Chondrocyte (in vitro differentiated cells): ENCODE results near the gene GPC6. TPM values are rescaled to one million over a fixed set of nuclear protein-coding genes. Genes with fewer than 3 reads are reported as not detected.

ENCODE experiments used
- DNase-seq: peaks from one replicate; pipeline ENCODE4 v3.0.0; 2021; ENCODE audit warnings: mixed read lengths, low spot score
- H3K27ac Mint-ChIP-seq: one replicate; pipeline ENCODE4 v1.8.0; 2021; ENCODE audit warnings: mild to moderate bottlenecking, moderate library complexity, mixed read lengths; ENCODE audit not compliant: unreplicated experiment
- H3K27me3 Mint-ChIP-seq: 2 replicates; pipeline ENCODE4 v1.8.0; 2021; ENCODE audit warnings: low read depth, mixed read lengths
- H3K36me3 Mint-ChIP-seq: 2 replicates; pipeline ENCODE4 v1.8.0; 2021; ENCODE audit warnings: low read depth, mixed read lengths
- H3K4me1 Mint-ChIP-seq: 2 replicates; pipeline ENCODE4 v1.8.0; 2021; ENCODE audit warnings: low read depth, mild to moderate bottlenecking, mixed read lengths
- H3K4me3 Mint-ChIP-seq: one replicate; pipeline ENCODE4 v1.8.0; 2021; ENCODE audit warnings: mild to moderate bottlenecking, moderate library complexity, mixed read lengths; ENCODE audit not compliant: unreplicated experiment
- H3K9me3 Mint-ChIP-seq: 2 replicates; pipeline ENCODE4 v1.8.0; 2021; ENCODE audit warnings: low read depth, mixed read lengths
- total RNA-seq: library from RNA; stranded (reverse); gene quantifications from 3 replicates; pipeline ENCODE4 v1.2.1, GENCODE V29; 2021
- TF ChIP-seq, protein P1 (sequence below): fragments of 200-600 bp; sonication (generic); IDR thresholded peaks from 2 replicates; pipeline ENCODE4 v1.5.0; 2021; ENCODE audit warnings: antibody characterized with exemption, mild to moderate bottlenecking, moderate library complexity

GPC6 gene
- total RNA-seq, 1 donor from 2014 or later = 76.1 TPM

DNA sequence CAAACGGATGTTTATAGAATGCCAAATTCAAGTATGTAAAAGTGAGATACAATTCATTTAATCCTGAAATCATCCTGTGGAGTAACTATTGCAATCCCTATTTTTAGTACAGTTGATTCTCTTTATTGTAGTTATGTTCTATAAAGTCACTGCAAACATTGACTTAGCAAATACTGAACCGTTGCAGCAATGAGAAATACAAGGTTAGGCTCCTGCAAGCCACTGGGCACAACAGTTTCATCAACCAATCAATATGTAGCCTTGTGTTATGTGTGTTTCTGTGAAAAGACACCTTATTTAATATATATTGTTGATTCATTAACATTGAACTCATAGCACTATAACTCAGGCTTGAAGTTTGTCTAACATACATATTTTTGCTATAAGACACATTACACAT lies 1078.4 kb downstream of the GPC6 start:
- no peaks in the 10 kb centered on the region for H3K36me3 Mint-ChIP-seq
- peak overlapping the region; percentile 74 for H3K27ac Mint-ChIP-seq
- TF ChIP-seq, protein P1, sequence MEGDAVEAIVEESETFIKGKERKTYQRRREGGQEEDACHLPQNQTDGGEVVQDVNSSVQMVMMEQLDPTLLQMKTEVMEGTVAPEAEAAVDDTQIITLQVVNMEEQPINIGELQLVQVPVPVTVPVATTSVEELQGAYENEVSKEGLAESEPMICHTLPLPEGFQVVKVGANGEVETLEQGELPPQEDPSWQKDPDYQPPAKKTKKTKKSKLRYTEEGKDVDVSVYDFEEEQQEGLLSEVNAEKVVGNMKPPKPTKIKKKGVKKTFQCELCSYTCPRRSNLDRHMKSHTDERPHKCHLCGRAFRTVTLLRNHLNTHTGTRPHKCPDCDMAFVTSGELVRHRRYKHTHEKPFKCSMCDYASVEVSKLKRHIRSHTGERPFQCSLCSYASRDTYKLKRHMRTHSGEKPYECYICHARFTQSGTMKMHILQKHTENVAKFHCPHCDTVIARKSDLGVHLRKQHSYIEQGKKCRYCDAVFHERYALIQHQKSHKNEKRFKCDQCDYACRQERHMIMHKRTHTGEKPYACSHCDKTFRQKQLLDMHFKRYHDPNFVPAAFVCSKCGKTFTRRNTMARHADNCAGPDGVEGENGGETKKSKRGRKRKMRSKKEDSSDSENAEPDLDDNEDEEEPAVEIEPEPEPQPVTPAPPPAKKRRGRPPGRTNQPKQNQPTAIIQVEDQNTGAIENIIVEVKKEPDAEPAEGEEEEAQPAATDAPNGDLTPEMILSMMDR = no peak
- H3K27me3 Mint-ChIP-seq = no peaks in the 10 kb centered on the region
- no peaks in the 10 kb centered on the region for H3K9me3 Mint-ChIP-seq
- H3K4me3 Mint-ChIP-seq = no peak overlapping the region
- H3K4me1 Mint-ChIP-seq = peaks cover 55% of the 10 kb centered on the region
- DNase-seq = no peak

DNA sequence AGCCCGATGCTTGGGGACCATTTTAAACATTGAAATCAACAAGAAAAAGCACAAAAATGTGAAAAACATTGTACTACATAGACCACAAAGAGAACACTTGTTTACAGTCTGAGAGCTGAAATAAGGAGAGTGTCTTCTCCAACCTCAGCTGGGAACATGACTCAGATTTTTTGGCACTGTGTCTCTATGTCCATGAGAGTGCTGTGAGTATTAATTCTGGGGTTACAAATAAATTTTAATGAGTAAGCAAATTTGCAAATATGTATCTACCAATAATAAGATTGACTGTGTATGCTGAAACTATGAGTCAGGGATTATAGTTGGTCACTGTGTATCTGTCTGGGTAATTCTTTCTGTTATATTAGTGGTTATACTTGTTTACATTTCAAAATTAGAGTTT lies 1078.9 kb downstream of the GPC6 start:
- Mint-ChIP-seq H3K4me1 (peaks cover 59% of the 10 kb centered on the region), H3K27ac (peak overlapping the region; percentile 74), H3K27me3 (no peaks in the 10 kb centered on the region), H3K9me3 (no peaks in the 10 kb centered on the region), H3K36me3 (no peaks in the 10 kb centered on the region), H3K4me3 (no peak overlapping the region)
- no peak for DNase-seq
- TF ChIP-seq, protein P1 = no peak

DNA sequence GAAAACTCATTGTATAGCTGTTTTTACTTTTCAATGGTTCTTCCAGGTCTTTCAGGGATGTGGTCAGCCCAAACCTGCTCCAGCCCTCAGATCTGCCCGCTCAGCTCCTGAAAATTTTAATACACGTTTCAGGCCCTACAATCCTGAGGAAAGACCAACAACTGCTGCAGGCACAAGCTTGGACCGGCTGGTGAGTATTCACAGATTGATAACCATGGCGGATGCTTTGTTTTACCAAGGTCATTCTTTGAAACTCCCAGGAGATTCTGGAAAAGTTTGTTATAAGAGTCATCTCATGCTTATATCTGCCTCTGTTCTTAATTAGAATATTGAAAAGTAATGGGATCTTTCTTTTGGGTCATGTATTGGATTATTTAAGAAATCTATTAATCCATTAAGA lies 1079.3 kb downstream of the GPC6 start:
- Mint-ChIP-seq H3K9me3 (no peaks in the 10 kb centered on the region), H3K4me3 (no peak overlapping the region), H3K27me3 (no peaks in the 10 kb centered on the region), H3K4me1 (peaks cover 64% of the 10 kb centered on the region), H3K27ac (no peak overlapping the region), H3K36me3 (no peaks in the 10 kb centered on the region)
- TF ChIP-seq, protein P1 = no peak
- DNase-seq = no peak

DNA sequence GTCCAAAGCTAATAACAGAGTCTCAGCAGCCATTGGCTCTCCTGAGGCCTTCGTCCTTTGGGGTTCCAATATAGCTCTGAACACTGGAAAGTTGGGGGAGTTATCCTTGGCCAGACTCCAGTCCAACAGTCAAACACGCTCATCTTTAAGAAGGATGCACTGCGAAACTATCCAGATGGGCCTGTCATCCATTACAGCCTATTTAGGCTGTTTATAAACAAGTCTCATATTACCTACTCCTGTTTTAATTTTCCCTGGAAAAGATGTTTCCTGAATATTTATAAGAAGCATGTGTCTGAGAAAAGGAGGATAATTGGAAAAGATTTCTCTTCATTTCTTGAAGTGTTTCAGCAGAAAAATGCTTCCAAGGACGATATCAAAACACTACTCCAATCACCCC lies 1082.2 kb downstream of the GPC6 start:
- no peak overlapping the region for H3K4me3 Mint-ChIP-seq
- H3K36me3 Mint-ChIP-seq = no peaks in the 10 kb centered on the region
- H3K27ac Mint-ChIP-seq = no peak overlapping the region
- TF ChIP-seq, protein P1 = no peak
- H3K9me3 Mint-ChIP-seq = no peaks in the 10 kb centered on the region
- DNase-seq = no peak
- H3K4me1 Mint-ChIP-seq = peaks cover 80% of the 10 kb centered on the region
- H3K27me3 Mint-ChIP-seq = no peaks in the 10 kb centered on the region

DNA sequence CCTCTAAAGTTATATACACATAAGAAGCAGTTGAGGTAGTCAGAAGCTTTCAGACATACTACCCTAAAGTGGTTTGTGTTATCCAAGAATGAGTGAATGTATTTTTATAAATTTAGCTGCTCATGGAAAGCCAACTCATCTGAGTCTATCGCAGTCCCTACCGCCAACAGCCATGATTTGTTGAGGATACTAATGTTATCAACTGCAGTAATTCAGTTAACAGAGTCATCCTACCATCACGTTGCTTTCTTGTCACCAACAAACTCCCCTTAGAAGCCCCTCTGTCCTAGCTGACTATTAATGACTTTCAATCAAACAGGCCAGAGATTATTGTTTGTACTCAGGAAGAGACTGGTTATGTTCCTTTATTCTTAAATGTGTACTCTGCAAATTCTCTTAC lies 1083.0 kb downstream of the GPC6 start:
- Mint-ChIP-seq H3K4me3 (no peak overlapping the region), H3K9me3 (no peaks in the 10 kb centered on the region), H3K27me3 (no peaks in the 10 kb centered on the region), H3K4me1 (peaks cover 73% of the 10 kb centered on the region), H3K36me3 (no peaks in the 10 kb centered on the region), H3K27ac (peak overlapping the region; percentile 29)
- no peak for DNase-seq
- TF ChIP-seq, protein P1 = no peak
